H9 (cell line): ENCODE results near the gene TMEM108. TPM values are rescaled to one million over a fixed set of nuclear protein-coding genes. Genes with fewer than 3 reads are reported as not detected.
A peak's percentile ranks its signal among the peaks of the same experiment; 100 is the strongest.

Experiments
- DNase-seq: peaks from one replicate; pipeline ENCODE4 v3.0.0-alpha.2; 2017
- H2AFZ ChIP-seq: one replicate; pipeline ENCODE4 v1.6.1; 2013; ENCODE audit warnings: mild to moderate bottlenecking, low read length, control low read depth, moderate library complexity
- H2AK5ac ChIP-seq: 2 replicates; pipeline ENCODE4 v1.6.1; 2013; ENCODE audit warnings: low read length, control low read depth, mixed read lengths; ENCODE audit not compliant: insufficient read length
- H2BK120ac ChIP-seq: one replicate; pipeline ENCODE4 v1.6.1; 2013; ENCODE audit warnings: low read depth, mild to moderate bottlenecking, low read length, control low read depth, inconsistent platforms; ENCODE audit not compliant: poor library complexity, severe bottlenecking
- H2BK12ac ChIP-seq: 2 replicates; pipeline ENCODE4 v1.6.1; 2013; ENCODE audit warnings: low read length, control low read depth, mixed read lengths, low read depth; ENCODE audit not compliant: insufficient read length
- H2BK15ac ChIP-seq: 2 replicates; pipeline ENCODE4 v1.6.1; 2013; ENCODE audit warnings: low read depth, low read length, control low read depth
- H2BK20ac ChIP-seq: one replicate; pipeline ENCODE4 v1.6.1; 2013; ENCODE audit warnings: low read depth, mild to moderate bottlenecking, low read length, control low read depth, inconsistent platforms; ENCODE audit not compliant: poor library complexity, severe bottlenecking
- H2BK5ac ChIP-seq: 2 replicates; pipeline ENCODE4 v1.6.1; 2013; ENCODE audit warnings: low read length, control low read depth, mixed read lengths; ENCODE audit not compliant: insufficient read length
- H3K14ac ChIP-seq: 2 replicates; pipeline ENCODE4 v1.6.1; 2013; ENCODE audit warnings: low read length, control low read depth; ENCODE audit not compliant: insufficient read depth
- H3K18ac ChIP-seq: 2 replicates; pipeline ENCODE4 v1.6.1; 2013; ENCODE audit warnings: low read depth, mild to moderate bottlenecking, mixed read lengths, low read length, control low read depth; ENCODE audit not compliant: insufficient read length
- H3K23ac ChIP-seq: 2 replicates; pipeline ENCODE4 v1.6.1; 2013; ENCODE audit warnings: low read length, control low read depth, mixed read lengths, low read depth; ENCODE audit not compliant: insufficient read length
- H3K23me2 ChIP-seq: 2 replicates; pipeline ENCODE4 v1.6.1; 2013; ENCODE audit warnings: low read depth, mild to moderate bottlenecking, mixed read lengths, low read length, control low read depth; ENCODE audit not compliant: insufficient read length, poor library complexity, severe bottlenecking
- H3K27ac ChIP-seq: 2 replicates; pipeline ENCODE4 v1.5.1; 2013; ENCODE audit warnings: low read length, control low read depth, mixed read lengths, low read depth; ENCODE audit not compliant: insufficient read length
- H3K27me3 ChIP-seq: 2 replicates; pipeline ENCODE4 v1.6.1; 2013; ENCODE audit warnings: low read length, control low read depth, inconsistent platforms; ENCODE audit not compliant: insufficient read depth
- H3K4ac ChIP-seq: 2 replicates; pipeline ENCODE4 v1.6.1; 2013; ENCODE audit warnings: low read depth, mild to moderate bottlenecking, control low read depth, inconsistent platforms, low read length, moderate library complexity
- H3K4me1 ChIP-seq: 2 replicates; pipeline ENCODE4 v1.6.1; 2013; ENCODE audit warnings: low read length, control low read depth, inconsistent platforms; ENCODE audit not compliant: insufficient read depth
- H3K4me2 ChIP-seq: 2 replicates; pipeline ENCODE4 v1.6.1; 2013; ENCODE audit warnings: low read length, control low read depth, mixed read lengths; ENCODE audit not compliant: insufficient read length, insufficient read depth
- H3K56ac ChIP-seq: 2 replicates; pipeline ENCODE4 v1.6.1; 2013; ENCODE audit warnings: low read depth, mild to moderate bottlenecking, mixed read lengths, low read length, control low read depth; ENCODE audit not compliant: insufficient read length
- H3K79me1 ChIP-seq: 2 replicates; pipeline ENCODE4 v1.6.1; 2013; ENCODE audit warnings: low read depth, mild to moderate bottlenecking, moderate library complexity, low read length, control low read depth, inconsistent platforms; ENCODE audit not compliant: insufficient read depth, poor library complexity, severe bottlenecking
- H3K79me2 ChIP-seq: 2 replicates; pipeline ENCODE4 v1.6.1; 2013; ENCODE audit warnings: low read length, control low read depth, inconsistent platforms; ENCODE audit not compliant: insufficient read depth
- H3K9ac ChIP-seq: 2 replicates; pipeline ENCODE4 v1.6.1; 2013; ENCODE audit warnings: low read length, control low read depth, mixed read lengths; ENCODE audit not compliant: insufficient read length; ENCODE audit errors: extremely low read depth
- H3K9me3 ChIP-seq: one replicate; pipeline ENCODE4 v1.6.1; 2013; ENCODE audit warnings: low read depth, low read length, inconsistent platforms; ENCODE audit not compliant: control insufficient read depth
- H3T11ph ChIP-seq: one replicate; pipeline ENCODE4 v1.6.1; 2013; ENCODE audit warnings: mild to moderate bottlenecking, low read length, control low read depth, inconsistent platforms
- H4K20me1 ChIP-seq: one replicate; pipeline ENCODE4 v1.6.1; 2013; ENCODE audit not compliant: control insufficient read depth, insufficient read length, insufficient read depth
- H4K5ac ChIP-seq: 2 replicates; pipeline ENCODE4 v1.6.1; 2013; ENCODE audit warnings: low read depth, mild to moderate bottlenecking, mixed read lengths, low read length, control low read depth; ENCODE audit not compliant: insufficient read length
- H4K8ac ChIP-seq: replicated peaks from 2 replicates; pipeline ENCODE4 v1.6.1; 2013; ENCODE audit warnings: low read length, control low read depth, mixed read lengths, low read depth; ENCODE audit not compliant: insufficient read length
- H4K91ac ChIP-seq: 2 replicates; pipeline ENCODE4 v1.6.1; 2013; ENCODE audit warnings: low read depth, mild to moderate bottlenecking, moderate library complexity, mixed read lengths, low read length, control low read depth; ENCODE audit not compliant: insufficient read length
- H3K27ac Mint-ChIP-seq, 3 experiments: 2 replicates in 2 of 3; 3 replicates in 1 of 3; pipeline ENCODE4 v1.8.0; 2020 to 2021; ENCODE audit warnings: mixed read lengths in 3 of 3, mild to moderate bottlenecking in 1 of 3, moderate library complexity in 1 of 3
- H3K27me3 Mint-ChIP-seq: 2 replicates; pipeline ENCODE4 v1.8.0; 2021; ENCODE audit warnings: low read depth, mild to moderate bottlenecking, moderate library complexity, mixed read lengths
- H3K36me3 Mint-ChIP-seq, 3 experiments: 2 replicates in 2 of 3; 3 replicates in 1 of 3; pipeline ENCODE4 v1.8.0; 2020 to 2021; ENCODE audit warnings: low read depth in 3 of 3, mixed read lengths in 3 of 3; ENCODE audit not compliant: insufficient read depth in 1 of 3
- H3K4me1 Mint-ChIP-seq, 2 experiments: 2 replicates each; pipeline ENCODE4 v1.8.0; 2020; ENCODE audit warnings: mixed read lengths in 2 of 2
- H3K4me3 Mint-ChIP-seq, 2 experiments: 2 replicates in 1 of 2; 3 replicates in 1 of 2; pipeline ENCODE4 v1.8.0; 2020 to 2021; ENCODE audit warnings: mild to moderate bottlenecking in 2 of 2, mixed read lengths in 2 of 2, moderate library complexity in 1 of 2
- H3K9me3 Mint-ChIP-seq, 2 experiments: 2 replicates in 1 of 2; 3 replicates in 1 of 2; pipeline ENCODE4 v1.8.0; 2020; ENCODE audit warnings: mild to moderate bottlenecking in 2 of 2, mixed read lengths in 2 of 2, moderate library complexity in 1 of 2
- WGBS: extraction: QIAGEN DNeasy Blood & Tissue Kit; methylation state at CpG from one replicate; pipeline ENCODE4 v1.1.7; 2013; ENCODE audit warnings: missing lambda C conversion rate, low lambda C conversion rate, mixed read lengths; ENCODE audit not compliant: insufficient read length; ENCODE audit errors: extremely low coverage; 5-methylcytosine and 5-hydroxymethylcytosine counted together
- total RNA-seq: library from RNA; stranded (reverse); gene quantifications from 2 replicates; pipeline ENCODE4 v1.2.1, GENCODE V29; 2021
- TF ChIP-seq, protein P1 (sequence below): fragments of 200-600 bp; sonication (generic); conservative IDR thresholded peaks from 3 replicates; pipeline ENCODE4 v1.8.0; 2021; ENCODE audit warnings: antibody characterized with exemption, mild to moderate bottlenecking

Gene TMEM108
- total RNA-seq, 1 experiment from 2014 or later: 5.0 TPM

DNA sequence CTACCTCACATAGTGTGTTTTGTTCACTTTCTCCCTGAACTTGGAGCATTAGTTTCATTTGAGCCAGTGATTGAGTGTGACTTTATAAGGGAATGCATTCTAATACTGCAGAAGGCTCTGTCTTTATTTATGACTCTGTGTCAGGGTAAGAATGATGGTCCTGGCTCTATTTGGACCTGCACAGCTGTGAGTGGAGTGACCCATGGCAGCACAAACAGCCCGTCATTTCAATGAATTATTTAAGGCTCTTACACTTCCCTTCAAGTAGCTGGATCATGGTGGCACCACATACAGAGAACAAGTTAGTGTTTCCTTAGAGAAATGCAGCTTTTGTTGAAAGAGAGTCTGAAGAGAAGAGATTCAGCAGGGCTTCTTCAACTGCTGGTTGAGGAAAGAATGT, 16.4 kb downstream of the TMEM108 start:
- Histone ChIP-seq H4K8ac (no peak overlapping the region), H3K4me2 (no peak overlapping the region), H2AFZ (no peak overlapping the region), H3K23me2 (no peaks in the 10 kb centered on the region), H3K27ac (no peak overlapping the region), H3K9me3 (no peaks in the 10 kb centered on the region), H2BK120ac (no peak overlapping the region), H3K9ac (no peak overlapping the region), H2BK15ac (no peak overlapping the region), H4K5ac (no peak overlapping the region), H3K14ac (no peak overlapping the region), H3K23ac (no peak overlapping the region), H3K27me3 (no peaks in the 10 kb centered on the region), H2BK20ac (no peak overlapping the region), H4K91ac (no peak overlapping the region), H3K79me2 (no peaks in the 10 kb centered on the region), H3K56ac (no peak overlapping the region), H3T11ph (no peak overlapping the region), H2BK5ac (no peak overlapping the region), H3K79me1 (no peaks in the 10 kb centered on the region), H4K20me1 (no peaks in the 10 kb centered on the region), H3K4ac (no peak overlapping the region), H2BK12ac (no peak overlapping the region), H3K4me1 (peaks cover 9% of the 10 kb centered on the region; the same call in 1 of the 2 replicates), H2AK5ac (no peak overlapping the region), H3K18ac (no peak overlapping the region)
- H3K9me3 Mint-ChIP-seq: no peaks in the 10 kb centered on the region
- H3K36me3 Mint-ChIP-seq: peaks cover 0 to 5% (median 0%) of the 10 kb centered on the region in 3 experiments; a peak in 1 of 7 replicates
- no CpG with 5 or more reads among the region's 1 CpG for WGBS
- H3K27me3 Mint-ChIP-seq: no peaks in the 10 kb centered on the region
- H3K27ac Mint-ChIP-seq: peak overlapping the region in 2 of 3 experiments; percentile 43 to 95; a peak in 3 of 7 replicates
- no peak for DNase-seq
- no peak overlapping the region for H3K4me3 Mint-ChIP-seq
- H3K4me1 Mint-ChIP-seq: peaks cover 30 to 45% of the 10 kb centered on the region in 2 experiments
- TF ChIP-seq, protein P1, sequence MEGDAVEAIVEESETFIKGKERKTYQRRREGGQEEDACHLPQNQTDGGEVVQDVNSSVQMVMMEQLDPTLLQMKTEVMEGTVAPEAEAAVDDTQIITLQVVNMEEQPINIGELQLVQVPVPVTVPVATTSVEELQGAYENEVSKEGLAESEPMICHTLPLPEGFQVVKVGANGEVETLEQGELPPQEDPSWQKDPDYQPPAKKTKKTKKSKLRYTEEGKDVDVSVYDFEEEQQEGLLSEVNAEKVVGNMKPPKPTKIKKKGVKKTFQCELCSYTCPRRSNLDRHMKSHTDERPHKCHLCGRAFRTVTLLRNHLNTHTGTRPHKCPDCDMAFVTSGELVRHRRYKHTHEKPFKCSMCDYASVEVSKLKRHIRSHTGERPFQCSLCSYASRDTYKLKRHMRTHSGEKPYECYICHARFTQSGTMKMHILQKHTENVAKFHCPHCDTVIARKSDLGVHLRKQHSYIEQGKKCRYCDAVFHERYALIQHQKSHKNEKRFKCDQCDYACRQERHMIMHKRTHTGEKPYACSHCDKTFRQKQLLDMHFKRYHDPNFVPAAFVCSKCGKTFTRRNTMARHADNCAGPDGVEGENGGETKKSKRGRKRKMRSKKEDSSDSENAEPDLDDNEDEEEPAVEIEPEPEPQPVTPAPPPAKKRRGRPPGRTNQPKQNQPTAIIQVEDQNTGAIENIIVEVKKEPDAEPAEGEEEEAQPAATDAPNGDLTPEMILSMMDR: no peak
